ENCODE results near the gene OR2D2.

- TF ChIP-seq ZNF18 (tag by site-specific recombination; IDR thresholded peaks at IDR 0.05): no peak
- TF ChIP-seq ZNF704 (tag by site-specific recombination; IDR thresholded peaks at IDR 0.05): no peak
- TF ChIP-seq CTCF (tag by site-specific recombination; IDR thresholded peaks at IDR 0.05): no peak
- no peak for TF ChIP-seq ZBTB1 (tag by site-specific recombination; IDR thresholded peaks at IDR 0.05)
Observed at GRCh38 chr11:6920702-6921101, 28.4 kb upstream of the OR2D2 start, which contains the start of gene OR2D3.
